ENCODE data around the gene CIB4. TPM values are rescaled to one million over a fixed set of nuclear protein-coding genes. Genes with fewer than 3 reads are reported as not detected.

Gene CIB4
- total RNA-seq, 1 experiment from 2014 or later, result not detected

DNA sequence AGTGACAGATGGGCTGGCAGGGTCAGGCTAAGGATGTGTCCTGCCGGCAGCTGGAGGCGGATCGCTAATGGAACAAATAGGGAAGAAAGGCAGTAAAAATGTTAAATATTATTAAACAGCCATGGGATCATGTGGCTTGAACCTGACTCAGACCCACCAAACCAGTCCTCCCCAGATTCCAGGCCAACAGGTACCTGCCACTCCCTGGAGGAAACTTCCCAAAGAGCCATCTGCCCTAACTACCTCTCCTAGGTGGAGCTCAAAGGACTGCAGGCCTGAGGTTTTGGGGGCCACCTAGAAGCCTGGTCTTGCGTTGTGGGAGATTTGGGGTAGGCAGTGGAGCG, 34.3 kb downstream of the CIB4 start (continued):
- TF ChIP-seq, protein P1, sequence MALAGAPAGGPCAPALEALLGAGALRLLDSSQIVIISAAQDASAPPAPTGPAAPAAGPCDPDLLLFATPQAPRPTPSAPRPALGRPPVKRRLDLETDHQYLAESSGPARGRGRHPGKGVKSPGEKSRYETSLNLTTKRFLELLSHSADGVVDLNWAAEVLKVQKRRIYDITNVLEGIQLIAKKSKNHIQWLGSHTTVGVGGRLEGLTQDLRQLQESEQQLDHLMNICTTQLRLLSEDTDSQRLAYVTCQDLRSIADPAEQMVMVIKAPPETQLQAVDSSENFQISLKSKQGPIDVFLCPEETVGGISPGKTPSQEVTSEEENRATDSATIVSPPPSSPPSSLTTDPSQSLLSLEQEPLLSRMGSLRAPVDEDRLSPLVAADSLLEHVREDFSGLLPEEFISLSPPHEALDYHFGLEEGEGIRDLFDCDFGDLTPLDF (CRISPR knock-in tag; IDR thresholded peaks at IDR 0.05), result no peak
- no peak for TF ChIP-seq STAT6 (CRISPR knock-in tag; conservative IDR thresholded peaks at IDR 0.05; ENCODE audit: low read depth)

DNA sequence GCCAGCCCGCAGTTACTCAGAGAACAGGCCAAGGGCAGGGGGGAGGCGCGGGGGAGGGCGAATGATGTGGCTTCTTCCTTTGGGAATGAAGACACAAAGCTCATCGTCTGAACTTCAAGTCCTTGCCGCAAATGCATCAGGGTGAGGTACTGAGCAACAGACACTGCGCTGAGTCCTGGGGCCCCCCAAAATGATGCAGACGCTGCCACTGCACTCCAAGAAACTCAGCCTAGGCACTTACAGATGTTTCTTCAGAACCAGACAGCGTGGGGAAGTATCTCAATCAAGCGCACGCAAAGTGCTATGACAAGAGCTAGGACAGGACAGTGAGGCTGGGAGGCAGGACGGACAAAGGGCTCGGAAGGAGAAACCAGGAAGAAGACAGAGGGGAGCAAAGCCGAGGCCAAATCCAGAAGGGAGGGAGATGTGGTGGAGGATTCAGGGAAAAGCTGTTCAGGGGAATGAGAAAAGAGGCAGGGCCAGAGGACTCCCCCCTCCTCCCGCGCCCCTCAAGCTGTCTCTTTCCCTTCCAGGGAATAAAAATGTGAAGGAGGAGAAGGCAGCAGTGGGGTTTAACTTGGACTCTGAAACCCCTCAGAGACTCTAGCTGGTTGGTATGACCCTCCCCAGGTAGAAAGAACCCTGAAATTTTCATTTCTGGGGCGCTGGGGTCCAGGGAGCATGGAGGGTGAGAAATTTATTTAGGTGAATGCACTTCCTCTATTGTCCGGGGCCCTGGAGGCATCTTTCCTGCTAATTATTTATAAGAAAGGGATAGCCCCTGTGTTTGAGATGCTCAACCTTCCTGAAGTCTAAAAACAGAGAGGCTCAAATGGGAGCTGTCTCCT, 34.9 kb downstream of the CIB4 start:
- Mint-ChIP-seq H3K36me3 (no peaks in the 10 kb centered on the region), H3K27me3 (ENCODE audit: low read depth) (peaks cover 2% of the 10 kb centered on the region; the same call in 1 of the 2 replicates), H3K4me1 (peaks cover 15% of the 10 kb centered on the region), H3K27ac (no peak overlapping the region), H3K4me3 (no peak overlapping the region), H3K9me3 (no peaks in the 10 kb centered on the region; the same call in 1 of the 2 replicates)
- ChIA-PET CTCF (interaction anchor here (1.0 to 5.5 kb wide), 17 partner anchors 9 to 418 kb away, joined by 3 to 83 read pairs (median 4); partner anchors contain the start of gene CIB4), POLR2A (no interaction called here)
- no peak for ATAC-seq
- no peak for DNase-seq (ENCODE audit: low spot score)
- TF ChIP-seq STAT6 (CRISPR knock-in tag; conservative IDR thresholded peaks at IDR 0.05; ENCODE audit: low read depth) (no peak), ZNF281 (CRISPR knock-in tag; IDR thresholded peaks at IDR 0.05) (no peak), ZNF423 (CRISPR knock-in tag; IDR thresholded peaks at IDR 0.05) (no peak), ZNF263 (CRISPR knock-in tag; IDR thresholded peaks at IDR 0.05; ENCODE audit: low read depth) (no peak), RORB (CRISPR knock-in tag; IDR thresholded peaks at IDR 0.05) (no peak), HMGA2 (CRISPR knock-in tag; IDR thresholded peaks at IDR 0.05) (no peak), GTF2I (CRISPR knock-in tag; conservative IDR thresholded peaks at IDR 0.05) (no peak), PRRX2 (CRISPR knock-in tag; IDR thresholded peaks at IDR 0.05) (no peak), TP53 (CRISPR knock-in tag; IDR thresholded peaks at IDR 0.05) (no peak), FOXP4 (CRISPR knock-in tag; IDR thresholded peaks at IDR 0.05) (no peak), HMGXB4 (CRISPR knock-in tag; IDR thresholded peaks at IDR 0.05) (no peak), ELF4 (CRISPR knock-in tag; IDR thresholded peaks at IDR 0.05; ENCODE audit: low read depth) (no peak), FOXJ3 (CRISPR knock-in tag; IDR thresholded peaks at IDR 0.05; ENCODE audit: borderline replicate concordance) (no peak)
- TF ChIP-seq, protein P2, sequence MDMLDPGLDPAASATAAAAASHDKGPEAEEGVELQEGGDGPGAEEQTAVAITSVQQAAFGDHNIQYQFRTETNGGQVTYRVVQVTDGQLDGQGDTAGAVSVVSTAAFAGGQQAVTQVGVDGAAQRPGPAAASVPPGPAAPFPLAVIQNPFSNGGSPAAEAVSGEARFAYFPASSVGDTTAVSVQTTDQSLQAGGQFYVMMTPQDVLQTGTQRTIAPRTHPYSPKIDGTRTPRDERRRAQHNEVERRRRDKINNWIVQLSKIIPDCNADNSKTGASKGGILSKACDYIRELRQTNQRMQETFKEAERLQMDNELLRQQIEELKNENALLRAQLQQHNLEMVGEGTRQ (CRISPR knock-in tag; IDR thresholded peaks at IDR 0.05), result no peak
- TF ChIP-seq, protein P3, sequence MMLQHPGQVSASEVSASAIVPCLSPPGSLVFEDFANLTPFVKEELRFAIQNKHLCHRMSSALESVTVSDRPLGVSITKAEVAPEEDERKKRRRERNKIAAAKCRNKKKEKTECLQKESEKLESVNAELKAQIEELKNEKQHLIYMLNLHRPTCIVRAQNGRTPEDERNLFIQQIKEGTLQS (CRISPR knock-in tag; conservative IDR thresholded peaks at IDR 0.05), result no peak
- TF ChIP-seq, protein P4, sequence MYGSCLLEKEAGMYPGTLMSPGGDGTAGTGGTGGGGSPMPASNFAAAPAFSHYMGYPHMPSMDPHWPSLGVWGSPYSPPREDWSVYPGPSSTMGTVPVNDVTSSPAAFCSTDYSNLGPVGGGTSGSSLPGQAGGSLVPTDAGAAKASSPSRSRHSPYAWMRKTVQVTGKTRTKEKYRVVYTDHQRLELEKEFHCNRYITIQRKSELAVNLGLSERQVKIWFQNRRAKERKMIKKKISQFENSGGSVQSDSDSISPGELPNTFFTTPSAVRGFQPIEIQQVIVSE (CRISPR knock-in tag; IDR thresholded peaks at IDR 0.05; ENCODE audit: borderline replicate concordance), result no peak

Measured in WTC11 (cell line).